ENCODE results near the gene CCN6.
A peak's percentile ranks its signal among the peaks of the same experiment; 100 is the strongest.
"Not testable (repeated sequence)": the region's sequence is repeated elsewhere in the genome, so short reads cannot be mapped to it uniquely, and the experiment has no call there.

CCN6 gene

DNA sequence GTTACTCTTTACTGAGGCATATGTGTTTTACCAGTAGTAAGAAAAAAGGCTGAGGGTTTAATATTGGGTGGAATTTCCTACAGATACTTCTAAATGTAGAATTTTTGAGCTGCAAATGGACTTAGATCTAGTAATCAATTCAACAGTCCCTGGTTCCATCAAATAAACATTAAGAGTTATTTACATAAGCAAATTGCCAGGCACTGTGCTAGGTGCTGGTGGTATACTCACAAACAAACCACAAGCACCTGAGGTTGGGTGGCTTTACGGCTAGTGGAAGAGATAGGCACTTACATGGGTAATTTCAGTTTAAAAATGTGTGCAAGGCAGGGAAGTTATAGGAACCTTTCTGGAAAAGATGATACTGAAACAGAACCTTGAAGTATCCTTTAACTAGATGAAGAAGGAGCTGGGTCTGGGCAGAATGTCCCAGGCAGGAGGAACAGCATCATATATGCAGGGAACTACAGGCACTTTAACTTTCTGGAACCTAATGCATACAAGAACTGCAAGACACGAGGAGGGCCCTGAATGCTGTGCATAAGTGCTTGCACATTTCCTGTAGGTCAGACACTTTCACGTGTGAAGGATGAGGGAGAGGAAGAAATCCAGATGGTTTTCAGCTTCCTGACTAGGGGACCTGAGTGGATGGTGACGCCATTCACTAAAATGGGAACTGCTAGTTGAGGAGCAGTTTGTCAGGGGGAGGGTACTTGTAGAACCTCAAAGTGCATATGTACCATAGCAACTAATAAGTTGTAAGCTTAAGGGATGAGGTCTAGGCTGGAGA, 4.5 kb downstream of the CCN6 start:
- ATAC-seq (no peak), DNase-seq (no peak)
- Mint-ChIP-seq H3K4me3 (no peak overlapping the region), H3K9me3 (no peaks in the 10 kb centered on the region), H3K27me3 (no peaks in the 10 kb centered on the region), H3K4me1 (no peaks in the 10 kb centered on the region), H3K27ac (no peak overlapping the region)

DNA sequence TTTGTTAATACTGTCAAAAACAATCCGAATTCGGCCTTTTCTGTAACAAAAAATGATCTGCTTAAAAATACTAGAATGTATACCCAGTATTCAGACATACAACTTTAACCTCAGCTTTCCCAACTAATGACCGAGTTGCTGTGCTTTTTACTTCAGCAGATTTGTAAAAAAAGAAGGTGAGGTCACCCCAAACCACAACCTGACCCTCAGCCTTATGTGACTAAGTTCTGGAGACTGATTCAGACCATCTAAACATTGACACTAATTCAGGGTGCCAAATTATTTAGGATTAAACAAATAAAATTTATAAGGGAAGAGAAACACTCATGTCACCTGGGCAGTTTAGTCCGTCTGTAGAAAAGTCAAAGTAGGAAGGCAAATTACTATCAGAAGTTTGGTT, 7.7 kb downstream of the CCN6 start:
- H3K27me3 Mint-ChIP-seq = no peaks in the 10 kb centered on the region
- DNase-seq = no peak
- H3K4me1 Mint-ChIP-seq = no peaks in the 10 kb centered on the region
- H3K4me3 Mint-ChIP-seq = no peak overlapping the region
- no peak overlapping the region for H3K27ac Mint-ChIP-seq
- no peak for ATAC-seq
- no peaks in the 10 kb centered on the region for H3K9me3 Mint-ChIP-seq

DNA sequence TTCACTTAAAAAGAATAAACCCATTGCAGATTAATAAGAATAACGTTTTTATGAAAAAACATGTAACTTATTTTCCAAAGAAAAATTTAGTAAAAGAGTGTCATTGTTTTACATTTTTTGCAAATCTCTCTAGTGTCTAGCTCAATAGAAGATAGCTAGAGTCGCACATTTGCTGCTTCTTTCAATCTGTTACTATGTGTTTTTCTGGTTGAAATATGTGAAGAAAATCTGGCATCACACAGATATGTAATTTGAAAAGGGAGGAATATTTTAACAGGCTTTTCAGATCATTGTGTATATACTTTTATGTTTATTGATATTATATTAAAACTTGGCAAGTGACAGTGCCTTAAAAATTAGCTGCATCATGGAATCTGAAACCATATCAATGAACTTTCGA, 9.1 kb downstream of the CCN6 start:
- H3K9me3 Mint-ChIP-seq = no peaks in the 10 kb centered on the region

DNA sequence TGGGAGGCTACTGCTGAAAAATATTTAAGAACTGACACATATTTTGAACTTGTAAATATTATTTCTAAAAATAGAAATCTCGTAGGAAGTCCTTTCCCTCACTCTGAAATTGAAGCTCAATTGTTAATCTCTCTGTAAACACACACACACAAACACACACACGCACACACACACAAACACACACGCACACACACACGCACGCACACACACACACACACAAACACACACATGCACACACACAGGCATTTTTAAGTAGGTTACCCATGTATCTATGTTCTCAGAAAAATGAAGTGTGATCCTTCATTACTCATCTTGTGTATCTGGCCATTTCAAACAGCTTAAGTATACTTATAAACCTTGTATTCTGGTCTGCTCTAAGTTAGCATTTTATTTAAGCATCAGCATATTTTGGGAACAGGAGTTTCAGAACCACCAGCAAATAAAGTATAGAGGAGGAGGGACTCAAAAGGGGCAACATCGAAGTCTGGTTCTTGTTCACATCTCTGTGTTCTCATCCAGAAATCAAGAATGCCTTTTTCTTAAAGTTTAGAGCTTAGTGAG, 11.6 kb downstream of the CCN6 start:
- Mint-ChIP-seq H3K27me3 (no peaks in the 10 kb centered on the region), H3K9me3 (no peaks in the 10 kb centered on the region), H3K4me3 (no peak overlapping the region), H3K4me1 (no peaks in the 10 kb centered on the region), H3K27ac (no peak overlapping the region)
- DNase-seq = no peak
- ATAC-seq = no peak

More for the DNA sequence above, 9.1 kb downstream of the CCN6 start:
- Mint-ChIP-seq H3K27me3 (no peaks in the 10 kb centered on the region), H3K4me3 (no peak overlapping the region), H3K27ac (no peak overlapping the region), H3K4me1 (no peaks in the 10 kb centered on the region)
- no peak for ATAC-seq
- no peak for DNase-seq

DNA sequence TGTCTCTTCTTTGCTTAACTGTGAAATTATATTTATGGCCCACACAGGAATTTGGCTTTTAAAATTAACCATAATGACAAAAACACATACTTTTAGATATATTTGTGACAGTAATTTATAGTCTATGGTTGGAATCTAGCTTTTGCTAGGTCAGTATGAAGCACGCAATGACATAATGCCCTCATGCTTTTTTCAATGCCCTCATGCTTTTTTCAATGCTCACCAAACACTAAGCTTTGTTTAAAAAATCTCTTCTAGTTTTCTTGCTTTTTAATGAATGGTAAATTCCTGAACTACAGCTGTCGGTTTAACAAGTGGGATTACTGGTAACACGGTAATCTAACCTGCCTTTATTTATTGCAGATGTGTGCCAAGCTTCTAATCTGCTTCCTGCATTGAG, 12.7 kb downstream of the CCN6 start:
- DNase-seq (no peak), ATAC-seq (no peak)
- Mint-ChIP-seq H3K9me3 (no peaks in the 10 kb centered on the region), H3K27ac (no peak overlapping the region), H3K27me3 (no peaks in the 10 kb centered on the region), H3K4me3 (no peak overlapping the region), H3K4me1 (no peaks in the 10 kb centered on the region)

DNA sequence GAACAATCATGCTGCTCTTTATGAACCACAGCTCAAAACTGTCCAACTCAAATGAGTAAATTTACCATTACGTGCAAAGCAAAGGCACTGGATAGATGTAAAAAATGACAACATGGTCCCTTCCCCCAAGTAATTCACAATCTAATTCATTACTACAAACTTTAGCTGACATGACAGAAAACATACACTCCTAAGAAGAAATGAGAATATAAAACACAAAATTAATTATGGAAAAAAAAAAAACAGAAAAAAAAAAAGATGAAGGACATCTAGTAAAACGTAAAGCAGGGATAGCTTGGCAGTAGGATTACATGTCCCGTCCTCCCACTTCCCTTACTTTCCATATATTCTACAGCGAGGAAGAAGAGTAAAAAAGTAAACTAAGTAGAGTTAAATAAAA, 27.7 kb downstream of the CCN6 start:
- Mint-ChIP-seq H3K27ac (no peak overlapping the region), H3K4me1 (peaks cover 9% of the 10 kb centered on the region), H3K4me3 (no peak overlapping the region), H3K27me3 (no peaks in the 10 kb centered on the region), H3K9me3 (no peaks in the 10 kb centered on the region)
- DNase-seq = no peak
- ATAC-seq = no peak

DNA sequence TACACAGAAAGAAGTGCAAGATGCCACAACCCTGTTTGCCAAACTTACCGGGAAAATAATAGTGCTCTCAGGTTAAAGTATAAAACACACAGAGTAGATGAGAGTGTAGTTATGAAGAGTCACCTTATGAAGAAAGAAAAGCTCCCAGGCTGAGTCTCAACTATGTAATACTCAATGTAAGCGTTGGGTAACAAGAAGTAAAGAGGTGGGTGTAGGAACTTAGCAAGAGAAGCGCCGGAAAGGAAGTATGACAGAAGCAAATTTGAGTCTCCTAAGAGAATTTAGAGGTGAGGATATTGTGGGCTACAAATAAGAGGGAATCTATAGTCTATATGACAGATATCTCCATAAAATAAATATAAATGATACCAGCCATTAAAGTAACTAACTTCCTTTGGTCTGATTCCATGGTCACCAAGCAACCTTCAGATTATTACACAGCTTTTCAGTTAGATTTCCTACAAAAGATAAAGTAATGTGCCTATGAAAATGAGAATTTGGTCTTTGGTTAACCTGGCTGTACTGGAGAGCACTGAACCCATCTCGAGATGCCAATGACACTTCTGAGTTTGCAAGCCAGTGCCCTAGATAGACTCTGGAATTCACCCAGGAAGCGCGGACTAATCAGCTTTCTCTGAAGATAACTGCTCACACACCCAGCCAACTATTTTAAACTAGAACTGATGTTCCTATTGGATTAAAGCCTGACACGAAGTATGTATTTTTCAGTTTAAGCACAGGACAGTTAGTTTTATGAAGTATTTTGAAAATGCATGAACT, 31.6 kb downstream of the CCN6 start:
- Mint-ChIP-seq H3K4me1 (peaks cover 9% of the 10 kb centered on the region), H3K27ac (peak overlapping the region in 1 of 2 donors; percentile 23), H3K27me3 (no peaks in the 10 kb centered on the region), H3K4me3 (peak overlapping the region in 1 of 2 donors; percentile 61), H3K9me3 (no peaks in the 10 kb centered on the region)
- DNase-seq (no peak), ATAC-seq (no peak)

DNA sequence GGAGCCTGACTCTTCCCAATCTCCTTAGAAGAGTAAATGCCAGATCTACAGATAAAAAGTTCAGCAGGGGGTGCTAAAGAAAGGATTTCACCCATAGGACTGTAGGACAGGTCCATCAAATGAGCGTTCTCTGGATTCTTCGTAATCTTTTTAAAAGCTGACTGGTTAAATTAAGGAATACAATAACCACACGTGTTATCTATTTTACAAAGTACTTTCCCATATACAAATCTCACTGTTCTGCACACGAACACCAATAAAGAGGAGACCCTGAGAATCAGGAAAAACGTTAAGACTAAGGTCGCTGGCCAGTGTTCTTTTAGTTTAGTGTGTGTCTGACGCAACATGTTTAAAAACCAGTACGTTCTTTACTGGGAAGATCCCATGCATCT, 32.8 kb downstream of the CCN6 start:
- ATAC-seq = peak; percentile 37
- no peak for DNase-seq
- H3K27me3 Mint-ChIP-seq = no peaks in the 10 kb centered on the region

DNA sequence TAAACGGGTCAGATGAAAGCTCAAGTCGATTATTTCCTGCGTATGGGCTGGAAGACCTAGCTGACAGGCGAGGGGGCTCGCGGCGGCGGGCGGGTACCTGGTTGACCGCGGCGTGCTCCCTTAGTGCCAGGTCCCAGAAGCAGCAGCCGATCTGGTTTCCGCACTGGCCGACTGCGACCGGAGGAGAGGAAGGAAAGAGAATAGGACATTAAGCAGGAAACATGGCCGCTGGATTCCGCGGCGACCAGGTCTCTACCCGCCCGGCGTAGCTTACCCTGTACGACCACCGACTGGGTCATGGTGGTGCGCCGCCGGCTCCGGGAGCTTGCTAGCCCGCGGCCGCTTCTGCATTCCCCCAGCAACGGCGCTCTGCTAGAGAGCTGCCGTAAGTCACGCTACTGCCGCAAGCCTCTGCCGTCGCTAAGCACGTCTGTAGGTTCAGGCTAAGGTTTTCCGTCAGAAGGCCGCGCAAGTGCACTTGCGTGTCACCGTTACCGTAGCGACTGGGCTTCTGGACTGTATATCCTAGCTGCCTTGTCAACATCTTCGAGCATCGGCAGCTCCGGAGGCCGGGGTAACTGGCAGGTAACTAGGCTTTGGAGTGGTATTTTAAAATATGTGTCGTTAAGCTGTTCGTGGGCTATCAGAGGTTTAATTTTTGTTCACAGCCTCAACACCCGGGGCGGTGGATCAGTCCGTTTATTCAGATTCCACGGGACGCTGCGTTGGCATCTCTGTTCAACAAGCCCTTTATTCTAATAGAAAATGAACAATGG, 33.4 kb downstream of the CCN6 start, which contains the start of the genes FAM229B and TUBE1:
Gene FAM229B, plus strand, starts transcription at position 456 of the 776 bp plus-strand sequence. CDS start 11,693 bp downstream, outside the sequence.
Gene TUBE1, minus strand, starts transcription at position 347 of the 776 bp plus-strand sequence. Its CDS starts 48 bp downstream, at position 299.
- DNase-seq = peak; percentile 84 to 94
- Mint-ChIP-seq H3K9me3 (no peaks in the 10 kb centered on the region), H3K27ac (no peak within 1 kb of the TSS), H3K4me3 (no peak within 1 kb of the TSS), H3K27me3 (no peaks in the 10 kb centered on the region), H3K4me1 (peaks cover 9% of the 10 kb centered on the region)
- peak; percentile 98 for ATAC-seq

More for the DNA sequence above, 32.8 kb downstream of the CCN6 start:
- no peak overlapping the region for H3K27ac Mint-ChIP-seq
- H3K4me1 Mint-ChIP-seq = peaks cover 9% of the 10 kb centered on the region
- no peak overlapping the region for H3K4me3 Mint-ChIP-seq
- no peaks in the 10 kb centered on the region for H3K9me3 Mint-ChIP-seq

DNA sequence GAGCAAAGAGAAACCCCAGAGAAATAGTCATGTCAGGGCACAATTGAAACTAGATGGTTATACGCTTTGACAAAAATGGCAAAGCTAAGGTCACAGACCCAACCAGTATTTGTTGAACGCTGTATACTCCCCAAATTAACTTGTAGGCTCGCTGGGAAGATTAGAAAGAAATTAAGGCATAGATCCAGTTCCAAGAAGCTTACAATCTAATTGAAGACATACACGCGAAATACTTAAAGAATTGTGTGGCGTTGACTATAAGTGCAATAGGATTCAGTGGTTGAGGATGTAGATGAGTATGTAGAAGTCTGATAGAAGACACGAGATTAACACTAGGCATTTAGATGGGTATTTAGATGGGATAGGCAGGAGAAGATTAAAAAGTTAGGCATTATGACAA, 34.0 kb downstream of the CCN6 start:
- Mint-ChIP-seq H3K27ac (no peak overlapping the region), H3K4me1 (peaks cover 9% of the 10 kb centered on the region), H3K9me3 (no peaks in the 10 kb centered on the region), H3K27me3 (no peaks in the 10 kb centered on the region), H3K4me3 (no peak overlapping the region)
- ATAC-seq (no peak), DNase-seq (no peak)

DNA sequence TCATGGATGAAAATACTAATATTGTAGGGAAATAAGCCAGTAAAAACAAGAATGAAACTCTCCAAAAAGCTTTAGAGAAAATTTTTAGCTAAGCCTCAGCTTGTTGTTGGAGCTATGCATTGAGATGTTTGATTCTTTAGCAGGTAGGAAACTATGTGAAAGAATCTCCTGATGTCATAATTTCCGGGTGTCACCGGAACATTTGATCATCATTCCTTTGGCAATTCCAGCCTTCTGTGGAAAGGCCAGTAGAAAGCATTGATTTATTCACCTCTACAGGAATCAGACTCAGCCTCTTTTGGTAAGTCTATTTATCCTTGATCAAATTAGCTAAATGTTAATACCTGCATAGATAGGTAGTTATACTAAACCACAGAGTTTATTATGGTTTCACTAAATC, 43.0 kb downstream of the CCN6 start:
- no peak for ATAC-seq
- Mint-ChIP-seq H3K27ac (no peak overlapping the region), H3K27me3 (no peaks in the 10 kb centered on the region), H3K9me3 (no peaks in the 10 kb centered on the region), H3K4me1 (no peaks in the 10 kb centered on the region), H3K4me3 (no peak overlapping the region)
- no peak for DNase-seq

DNA sequence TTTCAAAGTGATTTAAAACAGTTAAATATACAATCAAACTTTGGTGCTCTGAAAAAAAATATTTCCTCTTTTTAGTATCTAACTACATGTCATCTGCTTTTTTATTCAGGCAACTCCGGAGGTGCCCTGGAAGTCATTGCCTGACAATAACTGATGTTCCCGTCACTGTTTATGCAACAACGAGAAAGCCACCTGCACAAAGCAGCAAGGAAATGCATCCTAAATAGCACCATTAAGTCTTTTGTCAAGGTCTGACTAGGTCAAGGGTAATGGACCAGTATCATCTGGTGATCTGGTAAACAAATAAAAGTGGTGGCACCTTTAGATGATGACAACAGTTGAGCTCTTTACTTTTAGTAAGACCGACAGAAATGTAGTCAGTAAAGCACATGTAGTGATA, 46.7 kb downstream of the CCN6 start:
- DNase-seq (no peak), ATAC-seq (no peak)
- H3K4me3 Mint-ChIP-seq = no peak overlapping the region
- no peaks in the 10 kb centered on the region for H3K4me1 Mint-ChIP-seq
- H3K27ac Mint-ChIP-seq = no peak overlapping the region
- H3K9me3 Mint-ChIP-seq = peaks cover 4 to 5% of the 10 kb centered on the region in 2 donors
- H3K27me3 Mint-ChIP-seq = no peaks in the 10 kb centered on the region

DNA sequence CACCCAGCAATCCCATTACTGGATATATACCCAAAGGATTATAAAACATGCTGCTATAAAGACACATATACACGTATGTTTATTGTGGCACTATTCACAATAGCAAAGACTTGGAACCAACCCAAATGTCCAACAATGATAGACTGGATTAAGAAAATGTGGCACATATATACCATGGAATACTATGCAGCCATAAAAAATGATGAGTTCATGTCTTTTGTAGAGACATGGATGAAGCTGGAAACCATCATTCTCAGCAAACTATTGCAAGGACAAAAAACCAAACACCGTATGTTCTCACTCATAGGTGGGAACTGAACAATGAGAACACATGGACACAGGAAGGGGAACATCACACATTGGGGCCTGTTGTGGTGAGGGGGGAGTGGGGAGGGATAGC, 52.1 kb downstream of the CCN6 start:
- not testable (repeated sequence) for H3K27ac Mint-ChIP-seq, DNase-seq, ATAC-seq, H3K4me3 Mint-ChIP-seq, H3K4me1 Mint-ChIP-seq
- Mint-ChIP-seq H3K9me3 (peaks cover 5 to 11% of the 10 kb centered on the region in 2 donors), H3K27me3 (peaks cover 10% of the 10 kb centered on the region)

DNA sequence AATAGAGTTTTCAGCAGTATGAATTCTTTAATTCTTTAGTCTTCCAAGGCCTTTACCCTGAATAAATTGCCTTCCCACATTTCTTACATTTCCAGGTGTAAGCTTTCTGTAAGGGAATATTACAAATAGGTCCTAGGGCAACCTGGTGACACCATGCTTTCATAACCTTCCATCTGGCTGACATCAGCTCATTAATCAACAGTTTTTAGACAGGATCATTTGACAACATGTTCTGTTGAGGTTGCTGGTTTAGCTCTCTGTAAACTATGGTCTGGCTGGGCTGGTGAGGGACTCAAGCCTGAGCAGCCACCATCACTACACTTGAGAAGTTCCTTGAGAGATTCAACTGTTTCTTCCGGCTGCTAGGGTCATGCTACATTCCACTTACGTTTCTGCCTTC, 52.7 kb downstream of the CCN6 start:
- no peak for DNase-seq
- H3K9me3 Mint-ChIP-seq = peaks cover 5 to 11% of the 10 kb centered on the region in 2 donors
- no peak overlapping the region for H3K4me3 Mint-ChIP-seq

DNA sequence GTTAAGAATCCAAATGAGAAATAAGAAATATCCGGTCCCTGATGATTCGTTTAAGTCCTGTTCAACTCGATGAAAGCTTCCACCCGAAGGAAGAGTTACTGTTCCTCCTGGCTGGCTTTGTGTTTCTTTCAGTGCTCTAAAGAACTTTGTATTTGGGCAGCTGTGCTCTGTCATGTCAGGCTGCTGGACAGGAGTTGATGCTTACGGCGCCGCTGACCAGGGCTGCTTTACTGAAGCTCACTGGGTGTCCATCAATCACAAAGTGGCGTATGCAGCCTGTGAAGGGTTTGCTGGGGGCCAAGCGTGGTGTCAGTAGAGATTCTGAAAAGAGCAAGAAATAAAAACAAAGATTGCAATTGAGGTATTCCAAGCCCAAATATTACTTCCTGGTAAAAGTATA, 55.4 kb downstream of the CCN6 start:
- Mint-ChIP-seq H3K27ac (no peak overlapping the region), H3K4me3 (no peak overlapping the region), H3K27me3 (peaks cover 10% of the 10 kb centered on the region), H3K4me1 (no peaks in the 10 kb centered on the region), H3K9me3 (peaks cover 5 to 11% of the 10 kb centered on the region in 2 donors)
- DNase-seq = no peak
- ATAC-seq = no peak

More for the DNA sequence above, 52.7 kb downstream of the CCN6 start:
- no peak for ATAC-seq
- Mint-ChIP-seq H3K27me3 (peaks cover 10% of the 10 kb centered on the region), H3K4me1 (no peaks in the 10 kb centered on the region), H3K27ac (no peak overlapping the region)
